ENCODE measurements around the gene RPUSD4. TPM values are rescaled to one million over a fixed set of nuclear protein-coding genes. Genes with fewer than 3 reads are reported as not detected.

The RPUSD4 gene
- total and polyA plus RNA-seq, 2 experiments from 2014 or later: 20.8 to 60.8 TPM

DNA sequence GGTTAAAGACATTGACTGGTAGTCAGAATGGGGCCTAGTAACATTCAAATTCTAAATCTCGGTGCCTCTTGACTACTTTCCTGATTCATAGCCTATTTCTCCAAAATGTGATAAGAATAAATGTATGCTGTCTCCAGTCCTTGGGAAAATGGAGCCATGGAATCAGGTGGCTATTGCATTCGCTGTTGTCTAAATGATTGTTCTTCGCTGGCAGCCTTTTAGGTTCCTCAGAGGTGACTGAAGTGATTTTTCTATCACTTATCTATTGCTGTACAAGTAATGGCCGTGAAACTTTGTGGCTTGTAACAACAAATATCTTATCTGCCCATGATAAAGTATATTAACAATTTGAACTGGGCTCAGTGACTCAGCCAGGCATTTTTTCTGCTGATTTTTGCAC is 41.8 kb upstream of the RPUSD4 start:
- Histone ChIP-seq H3K79me2 (replicated peaks; ENCODE audit: insufficient read depth) (no peaks in the 10 kb centered on the region), H3K4me3 (no peak overlapping the region), H3K9me2 (ENCODE audit: insufficient read depth) (no peaks in the 10 kb centered on the region), H3F3A (replicated peaks; ENCODE audit: low read depth) (peaks cover 6% of the 10 kb centered on the region; the same call in 1 of the 2 replicates), H3K27me3 (ENCODE audit: insufficient read depth) (no peaks in the 10 kb centered on the region), H3K27ac (ENCODE audit: low read depth) (no peak overlapping the region), H3K4me2 (no peak overlapping the region), H2AFZ (no peak overlapping the region), H4K20me1 (replicated peaks; ENCODE audit: insufficient read depth) (peaks cover 5% of the 10 kb centered on the region; the same call in 1 of the 2 replicates), H3K36me3 (ENCODE audit: insufficient read depth) (peaks cover 12% of the 10 kb centered on the region), H3K4me1 (ENCODE audit: insufficient read depth) (no peaks in the 10 kb centered on the region)
- Mint-ChIP-seq H3K4me1 (no peaks in the 10 kb centered on the region), H3K27ac (no peak overlapping the region), H3K27me3 (ENCODE audit: insufficient read depth, low read depth, poor library complexity) (no peaks in the 10 kb centered on the region), H3K4me3 (no peak overlapping the region), H3K36me3 (ENCODE audit: low read depth) (peaks cover 61% of the 10 kb centered on the region; the same call in 2 of the 3 replicates), H3K9me3 (no peaks in the 10 kb centered on the region)
- ATAC-seq (no peak), DNase-seq (ENCODE audit: low spot score) (no peak)
- TF ChIP-seq, protein P1, sequence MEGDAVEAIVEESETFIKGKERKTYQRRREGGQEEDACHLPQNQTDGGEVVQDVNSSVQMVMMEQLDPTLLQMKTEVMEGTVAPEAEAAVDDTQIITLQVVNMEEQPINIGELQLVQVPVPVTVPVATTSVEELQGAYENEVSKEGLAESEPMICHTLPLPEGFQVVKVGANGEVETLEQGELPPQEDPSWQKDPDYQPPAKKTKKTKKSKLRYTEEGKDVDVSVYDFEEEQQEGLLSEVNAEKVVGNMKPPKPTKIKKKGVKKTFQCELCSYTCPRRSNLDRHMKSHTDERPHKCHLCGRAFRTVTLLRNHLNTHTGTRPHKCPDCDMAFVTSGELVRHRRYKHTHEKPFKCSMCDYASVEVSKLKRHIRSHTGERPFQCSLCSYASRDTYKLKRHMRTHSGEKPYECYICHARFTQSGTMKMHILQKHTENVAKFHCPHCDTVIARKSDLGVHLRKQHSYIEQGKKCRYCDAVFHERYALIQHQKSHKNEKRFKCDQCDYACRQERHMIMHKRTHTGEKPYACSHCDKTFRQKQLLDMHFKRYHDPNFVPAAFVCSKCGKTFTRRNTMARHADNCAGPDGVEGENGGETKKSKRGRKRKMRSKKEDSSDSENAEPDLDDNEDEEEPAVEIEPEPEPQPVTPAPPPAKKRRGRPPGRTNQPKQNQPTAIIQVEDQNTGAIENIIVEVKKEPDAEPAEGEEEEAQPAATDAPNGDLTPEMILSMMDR (conservative IDR thresholded peaks at IDR 0.05; ENCODE audit: low read depth in 2 of 2): no peak

DNA sequence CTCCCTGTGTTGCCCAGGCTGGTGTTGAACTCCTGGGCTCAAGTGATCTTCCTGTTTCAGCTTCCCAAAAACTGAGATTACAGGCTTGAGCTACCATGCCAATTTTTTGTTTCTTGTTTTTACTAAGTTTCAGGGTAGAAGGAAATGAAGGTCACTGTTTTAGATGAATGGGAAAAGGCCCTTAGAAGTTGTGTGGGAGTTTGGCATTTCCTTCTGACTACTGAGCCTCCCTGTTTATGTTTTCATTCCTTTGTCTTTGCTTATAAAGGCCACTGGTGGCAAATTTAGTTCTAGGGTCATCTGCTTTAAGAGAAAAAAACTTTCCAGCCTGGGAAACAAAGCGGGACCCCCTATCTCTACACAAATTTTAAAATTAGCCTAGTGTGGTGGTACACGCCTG is 35.2 kb upstream of the RPUSD4 start:
- Histone ChIP-seq H3K4me2 (no peak overlapping the region), H3F3A (replicated peaks; ENCODE audit: low read depth) (0 out of 2 replicates have a peak, but pooled peaks cover 3% of the 10 kb centered on the region), H3K79me2 (replicated peaks; ENCODE audit: insufficient read depth) (no peaks in the 10 kb centered on the region), H3K27me3 (ENCODE audit: insufficient read depth) (no peaks in the 10 kb centered on the region), H3K9me2 (ENCODE audit: insufficient read depth) (no peaks in the 10 kb centered on the region), H3K4me3 (no peak overlapping the region), H3K27ac (ENCODE audit: low read depth) (peak overlapping the region; percentile 58; the same call in 1 of the 2 replicates), H3K36me3 (ENCODE audit: insufficient read depth) (peaks cover 24% of the 10 kb centered on the region), H3K4me1 (ENCODE audit: insufficient read depth) (no peaks in the 10 kb centered on the region), H4K20me1 (replicated peaks; ENCODE audit: insufficient read depth) (no peaks in the 10 kb centered on the region; the same call in none of the 2 replicates), H2AFZ (no peak overlapping the region)
- H3K4me3 Mint-ChIP-seq: no peak overlapping the region
- no peaks in the 10 kb centered on the region for H3K4me1 Mint-ChIP-seq
- H3K36me3 Mint-ChIP-seq (ENCODE audit: low read depth): peaks cover 52% of the 10 kb centered on the region
- DNase-seq (ENCODE audit: low spot score): no peak
- no peaks in the 10 kb centered on the region for H3K27me3 Mint-ChIP-seq (ENCODE audit: insufficient read depth, low read depth, poor library complexity)
- ATAC-seq: no peak
- H3K27ac Mint-ChIP-seq: no peak overlapping the region
- H3K9me3 Mint-ChIP-seq: no peaks in the 10 kb centered on the region
- TF ChIP-seq ZNF114 (CRISPR knock-in tag; IDR thresholded peaks at IDR 0.05) (no peak), EZH2 (IDR thresholded peaks at IDR 0.05; ENCODE audit: low read depth, unreplicated experiment) (no peak), STAT1 (IDR thresholded peaks at IDR 0.05; ENCODE audit: unreplicated experiment) (no peak), EZH2phosphoT487 (IDR thresholded peaks at IDR 0.05; ENCODE audit: unreplicated experiment) (no peak), NANOG (IDR thresholded peaks at IDR 0.05; ENCODE audit: borderline replicate concordance) (no peak), CREB1 (CRISPR knock-in tag; IDR thresholded peaks at IDR 0.05; ENCODE audit: low read depth) (no peak), JUNB (IDR thresholded peaks at IDR 0.05; ENCODE audit: unreplicated experiment) (no peak)
- TF ChIP-seq, protein P2, sequence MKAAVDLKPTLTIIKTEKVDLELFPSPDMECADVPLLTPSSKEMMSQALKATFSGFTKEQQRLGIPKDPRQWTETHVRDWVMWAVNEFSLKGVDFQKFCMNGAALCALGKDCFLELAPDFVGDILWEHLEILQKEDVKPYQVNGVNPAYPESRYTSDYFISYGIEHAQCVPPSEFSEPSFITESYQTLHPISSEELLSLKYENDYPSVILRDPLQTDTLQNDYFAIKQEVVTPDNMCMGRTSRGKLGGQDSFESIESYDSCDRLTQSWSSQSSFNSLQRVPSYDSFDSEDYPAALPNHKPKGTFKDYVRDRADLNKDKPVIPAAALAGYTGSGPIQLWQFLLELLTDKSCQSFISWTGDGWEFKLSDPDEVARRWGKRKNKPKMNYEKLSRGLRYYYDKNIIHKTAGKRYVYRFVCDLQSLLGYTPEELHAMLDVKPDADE (IDR thresholded peaks at IDR 0.05): no peak
- TF ChIP-seq, protein P3, sequence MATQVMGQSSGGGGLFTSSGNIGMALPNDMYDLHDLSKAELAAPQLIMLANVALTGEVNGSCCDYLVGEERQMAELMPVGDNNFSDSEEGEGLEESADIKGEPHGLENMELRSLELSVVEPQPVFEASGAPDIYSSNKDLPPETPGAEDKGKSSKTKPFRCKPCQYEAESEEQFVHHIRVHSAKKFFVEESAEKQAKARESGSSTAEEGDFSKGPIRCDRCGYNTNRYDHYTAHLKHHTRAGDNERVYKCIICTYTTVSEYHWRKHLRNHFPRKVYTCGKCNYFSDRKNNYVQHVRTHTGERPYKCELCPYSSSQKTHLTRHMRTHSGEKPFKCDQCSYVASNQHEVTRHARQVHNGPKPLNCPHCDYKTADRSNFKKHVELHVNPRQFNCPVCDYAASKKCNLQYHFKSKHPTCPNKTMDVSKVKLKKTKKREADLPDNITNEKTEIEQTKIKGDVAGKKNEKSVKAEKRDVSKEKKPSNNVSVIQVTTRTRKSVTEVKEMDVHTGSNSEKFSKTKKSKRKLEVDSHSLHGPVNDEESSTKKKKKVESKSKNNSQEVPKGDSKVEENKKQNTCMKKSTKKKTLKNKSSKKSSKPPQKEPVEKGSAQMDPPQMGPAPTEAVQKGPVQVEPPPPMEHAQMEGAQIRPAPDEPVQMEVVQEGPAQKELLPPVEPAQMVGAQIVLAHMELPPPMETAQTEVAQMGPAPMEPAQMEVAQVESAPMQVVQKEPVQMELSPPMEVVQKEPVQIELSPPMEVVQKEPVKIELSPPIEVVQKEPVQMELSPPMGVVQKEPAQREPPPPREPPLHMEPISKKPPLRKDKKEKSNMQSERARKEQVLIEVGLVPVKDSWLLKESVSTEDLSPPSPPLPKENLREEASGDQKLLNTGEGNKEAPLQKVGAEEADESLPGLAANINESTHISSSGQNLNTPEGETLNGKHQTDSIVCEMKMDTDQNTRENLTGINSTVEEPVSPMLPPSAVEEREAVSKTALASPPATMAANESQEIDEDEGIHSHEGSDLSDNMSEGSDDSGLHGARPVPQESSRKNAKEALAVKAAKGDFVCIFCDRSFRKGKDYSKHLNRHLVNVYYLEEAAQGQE (IDR thresholded peaks at IDR 0.05; ENCODE audit: unreplicated experiment): no peak
- TF ChIP-seq, protein P1 (conservative IDR thresholded peaks at IDR 0.05; ENCODE audit: low read depth in 2 of 2): no peak

Data from GM23338 (cell line).